HuH-7 (cell line): ENCODE measurements around the gene TNNI3.

Experiments used
- DNase-seq: peaks from one replicate; pipeline ENCODE4 v3.0.0; 2011; ENCODE audit warnings: low spot score

Gene TNNI3

DNA sequence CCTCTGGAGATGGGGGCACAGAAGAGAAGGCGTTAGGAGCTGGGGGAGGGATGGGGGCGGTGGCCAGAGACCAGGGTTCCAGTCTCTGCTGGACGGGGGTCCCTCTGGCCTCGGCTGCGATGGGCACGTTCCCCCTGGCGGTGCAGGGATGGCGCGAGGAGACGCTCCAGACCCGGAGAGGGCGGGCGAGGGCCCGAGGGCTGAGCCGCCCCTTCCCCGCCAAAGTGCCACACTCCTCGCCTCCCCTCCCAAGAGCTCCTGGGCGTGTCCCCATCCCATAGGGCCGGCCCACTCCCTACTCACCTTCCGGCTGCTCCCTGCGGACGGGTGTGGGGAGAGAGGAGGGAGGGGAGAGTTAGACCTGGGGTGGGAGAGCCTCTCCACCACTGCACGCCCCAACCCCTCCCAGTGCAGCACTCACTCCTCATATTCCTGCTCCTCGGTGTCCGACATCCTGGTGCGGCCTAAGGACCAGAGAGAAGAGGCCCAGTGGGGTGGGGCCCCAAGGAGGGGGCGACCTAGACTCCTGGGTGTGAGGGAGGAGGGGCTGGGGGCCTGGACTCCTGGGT, 10.7 kb downstream of the TNNI3 start:
- peak; percentile 88 for DNase-seq

DNA sequence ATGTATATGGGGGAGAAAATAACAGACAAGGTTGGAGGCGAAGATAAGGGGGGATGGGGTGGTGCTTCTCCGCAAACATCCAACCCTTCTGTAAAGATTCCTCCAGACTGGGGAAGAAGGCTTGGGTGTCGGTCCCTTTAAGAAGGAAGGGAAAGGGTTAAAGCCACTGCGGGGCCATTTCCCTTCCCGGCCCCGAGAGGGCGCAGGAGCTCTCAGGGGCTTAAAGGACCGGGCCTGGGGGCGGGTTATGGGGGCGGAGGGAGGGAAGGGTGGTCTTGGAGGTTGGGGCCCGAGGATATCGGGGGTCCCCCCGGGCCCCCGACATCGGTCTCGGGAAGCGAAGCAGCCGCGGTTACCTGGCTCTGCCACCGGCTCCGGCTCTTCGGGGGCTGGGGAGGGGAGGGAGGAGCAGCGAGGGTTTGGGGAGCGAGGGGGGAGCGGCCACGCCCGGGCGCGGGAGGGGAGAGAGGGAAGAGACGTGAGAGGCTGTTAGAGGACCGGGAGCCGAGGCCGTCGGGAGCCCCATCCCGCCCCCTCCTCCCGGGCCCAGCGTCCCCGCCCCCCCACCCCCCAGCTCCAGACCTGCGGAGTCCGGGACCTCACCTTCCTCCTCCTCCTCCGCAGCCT, 11.3 kb downstream of the TNNI3 start:
- DNase-seq, result peak; percentile 78

DNA sequence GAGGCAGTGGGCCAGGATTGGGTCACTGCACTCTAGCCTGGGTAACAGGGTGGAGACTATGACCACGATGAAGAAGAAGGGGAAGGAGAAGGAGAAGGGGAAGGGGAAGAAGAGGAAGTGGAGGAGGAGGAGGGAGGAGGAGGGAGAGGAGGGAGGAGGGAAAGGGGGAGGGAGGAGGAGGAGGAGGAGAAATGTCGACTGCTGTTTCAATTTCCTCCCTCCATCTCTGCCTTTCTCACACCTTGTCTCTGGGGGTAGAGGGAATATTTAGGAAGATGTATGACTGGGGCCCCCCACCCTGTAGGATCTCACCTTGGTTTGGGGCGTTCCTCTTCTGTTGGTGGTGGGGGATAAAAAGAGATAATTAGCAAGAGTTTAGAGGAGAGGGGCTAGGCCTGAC, 12.3 kb downstream of the TNNI3 start:
- no peak for DNase-seq

DNA sequence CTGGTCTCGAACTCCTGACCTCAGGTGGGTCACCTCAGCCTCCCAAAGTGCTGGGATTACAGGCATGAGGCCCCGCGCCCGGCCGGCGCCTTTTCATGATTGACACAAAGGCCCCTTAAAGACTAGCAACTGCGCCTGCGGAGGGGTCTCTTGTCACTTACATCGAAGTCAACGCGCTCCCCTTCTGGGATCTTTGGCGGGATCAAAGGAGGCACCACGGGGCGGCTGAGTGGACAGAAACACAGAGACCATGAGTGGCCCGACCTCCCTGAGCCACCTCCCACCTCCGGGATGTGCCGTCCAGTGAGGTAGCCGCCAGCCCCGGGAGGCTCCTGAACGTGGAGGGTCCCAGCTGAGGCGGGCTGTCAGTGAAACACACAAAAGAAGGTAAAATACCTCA, 15.8 kb downstream of the TNNI3 start:
- DNase-seq, result no peak

DNA sequence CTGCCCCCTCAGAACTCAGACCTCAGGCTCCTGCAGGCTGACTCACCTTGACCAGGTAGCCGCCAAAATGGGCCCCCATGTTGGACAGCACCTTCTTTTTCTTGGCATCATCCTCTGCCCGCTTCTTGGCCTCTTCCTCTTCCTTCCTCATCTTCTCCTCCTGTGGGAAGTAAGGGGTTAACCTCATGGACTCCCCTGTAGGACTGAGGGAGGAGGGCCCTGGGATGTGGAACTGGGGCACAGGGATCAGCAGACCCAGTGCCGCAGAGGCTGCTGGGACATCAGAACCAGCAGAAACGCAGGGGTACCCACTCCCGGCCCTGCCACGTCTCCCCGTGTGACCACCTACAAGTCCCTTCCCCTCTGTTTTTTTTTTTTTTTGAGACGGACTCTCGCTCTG, 19.6 kb downstream of the TNNI3 start:
- DNase-seq, result no peak

DNA sequence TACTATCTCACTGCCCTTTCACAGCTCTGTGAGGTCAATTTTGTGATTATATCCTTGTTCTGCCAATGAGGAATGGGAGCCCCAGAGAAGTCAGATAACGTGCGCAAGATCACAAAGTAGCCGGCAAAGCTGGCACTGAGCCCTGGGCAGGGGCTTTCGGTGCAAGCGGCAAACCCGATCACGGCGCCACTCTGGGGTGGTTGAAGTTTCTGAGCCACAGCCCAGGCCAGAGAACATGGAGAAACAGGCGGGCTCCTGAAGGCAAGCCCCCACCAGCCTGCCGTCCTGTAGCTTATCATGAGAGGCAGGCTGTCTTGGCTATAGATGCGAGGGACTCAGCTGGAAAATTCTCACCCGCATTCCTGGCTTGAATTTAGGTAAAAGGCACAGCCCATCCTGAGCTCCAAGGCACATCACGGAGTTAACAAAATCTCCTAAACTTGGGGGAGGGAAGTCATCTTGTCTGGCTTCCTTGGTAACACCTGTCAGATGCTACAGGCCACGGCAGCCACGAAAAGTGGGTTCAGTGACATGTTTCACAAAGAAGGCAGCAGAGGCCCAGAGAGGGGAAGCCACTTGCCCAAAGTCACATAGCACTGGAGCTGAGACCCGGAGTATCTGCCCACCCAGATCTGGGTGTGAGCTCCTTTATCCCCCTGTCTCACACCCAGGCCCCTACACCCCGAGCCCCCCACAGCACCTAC, 21.0 kb downstream of the TNNI3 start:
- DNase-seq, result no peak

DNA sequence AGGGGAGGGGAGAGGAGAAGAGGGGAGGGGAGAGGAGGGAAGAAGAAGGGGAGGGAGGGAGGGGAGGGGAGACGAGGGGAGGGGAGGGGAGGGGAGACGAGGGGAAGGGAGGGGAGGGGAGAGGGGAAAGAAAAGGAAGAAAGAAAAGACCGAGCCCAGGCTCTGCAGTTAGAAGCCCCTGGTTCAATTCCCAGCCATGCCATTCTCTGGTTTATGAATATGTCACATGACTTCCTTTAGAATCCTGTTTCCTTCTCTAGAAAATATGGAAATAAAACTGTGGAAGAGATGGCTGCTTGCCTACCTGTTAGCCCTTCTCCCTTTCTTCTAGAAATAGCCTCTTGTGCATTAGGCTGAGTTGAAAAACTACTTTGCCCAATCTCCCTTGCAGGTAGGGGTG, 22.8 kb downstream of the TNNI3 start:
- no peak for DNase-seq

DNA sequence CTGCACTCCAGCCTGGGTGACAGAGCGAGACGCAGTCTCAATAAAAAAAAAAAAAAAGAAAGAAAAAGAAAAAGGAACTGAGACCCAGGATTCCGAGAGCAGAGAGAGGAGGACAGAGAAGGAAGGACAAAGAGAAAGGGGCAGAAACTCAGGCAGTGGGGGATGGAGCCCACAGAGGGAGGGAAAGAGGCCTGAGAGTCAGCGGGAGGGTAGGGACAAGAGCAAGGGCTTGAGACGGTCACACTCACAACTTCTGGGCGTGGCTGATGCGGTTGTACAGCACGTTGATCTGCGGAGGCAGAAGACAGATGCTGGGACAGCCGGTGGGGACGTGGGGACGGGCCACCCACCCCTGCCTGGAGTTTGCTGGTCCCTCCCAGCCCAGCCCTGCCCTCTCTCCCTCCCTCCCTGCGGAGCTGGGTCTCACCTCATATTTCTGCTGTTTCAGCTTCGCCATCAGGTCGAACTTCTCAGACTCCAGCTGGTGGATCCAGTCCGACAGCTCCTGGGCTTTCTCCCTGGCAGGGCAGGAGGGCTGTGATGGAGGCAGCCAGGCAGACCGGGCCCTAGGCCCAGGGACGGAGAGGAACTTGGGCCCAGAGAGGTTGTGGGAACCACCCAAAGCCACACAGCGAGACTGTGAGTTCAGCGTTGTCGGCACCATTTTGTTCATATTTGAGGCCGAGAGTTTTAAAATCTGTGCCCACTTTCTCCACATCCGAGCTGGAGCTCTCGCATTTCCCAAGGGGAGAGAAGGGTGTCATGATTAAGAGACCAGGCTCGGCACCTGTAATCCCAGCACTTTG, 23.7 kb downstream of the TNNI3 start:
- no peak for DNase-seq

DNA sequence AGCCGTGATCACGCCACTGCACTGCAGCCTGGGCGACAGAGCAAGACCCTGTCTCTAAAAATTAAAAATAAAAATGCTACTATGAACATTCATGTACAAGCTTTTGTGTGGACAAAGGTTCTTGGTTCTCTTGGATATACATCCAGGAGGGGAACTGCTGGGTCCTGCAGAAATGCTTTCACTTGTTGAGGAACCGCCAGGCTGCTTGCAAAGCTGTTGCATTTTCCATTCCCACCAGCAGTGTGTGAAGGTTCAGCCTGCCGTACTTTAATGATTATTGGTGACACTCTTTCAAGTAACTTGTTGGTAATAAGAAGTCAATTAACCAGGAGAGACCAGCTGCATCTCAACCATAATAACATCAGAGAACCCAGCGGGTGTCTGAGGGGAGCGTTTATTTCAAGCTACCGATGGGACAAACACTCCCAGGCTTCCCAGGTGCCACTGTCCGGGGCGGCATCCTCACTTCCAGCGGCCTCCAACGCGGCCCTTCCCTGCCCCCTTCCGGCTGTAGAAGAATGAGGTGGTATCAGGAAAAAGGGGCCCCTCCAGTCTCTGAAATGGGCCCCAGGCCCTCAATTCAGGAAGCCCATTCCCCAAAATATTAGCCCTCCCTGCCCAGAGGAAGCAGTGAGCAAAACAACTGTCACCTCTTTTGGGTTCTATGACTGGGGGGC, 24.9 kb downstream of the TNNI3 start:
- no peak for DNase-seq

DNA sequence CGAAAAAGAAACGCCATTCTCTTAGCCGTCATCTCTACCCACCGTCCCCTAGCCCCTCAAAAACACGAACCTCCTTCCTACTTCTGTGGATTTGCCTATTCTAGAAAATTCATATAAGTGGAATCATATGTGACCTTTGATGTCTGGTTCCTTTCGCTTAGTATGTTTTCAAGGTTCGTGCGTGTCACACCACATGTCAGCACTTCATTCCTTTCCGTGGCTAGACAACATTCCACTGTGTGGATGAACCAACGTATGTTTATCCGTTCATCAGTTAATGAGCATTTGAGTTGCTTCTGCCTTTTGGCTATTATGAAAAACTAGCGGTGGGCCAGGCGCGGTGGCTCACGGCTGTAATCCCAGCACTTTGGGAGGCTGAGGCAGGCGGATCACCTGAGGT, 26.1 kb downstream of the TNNI3 start:
- no peak for DNase-seq

DNA sequence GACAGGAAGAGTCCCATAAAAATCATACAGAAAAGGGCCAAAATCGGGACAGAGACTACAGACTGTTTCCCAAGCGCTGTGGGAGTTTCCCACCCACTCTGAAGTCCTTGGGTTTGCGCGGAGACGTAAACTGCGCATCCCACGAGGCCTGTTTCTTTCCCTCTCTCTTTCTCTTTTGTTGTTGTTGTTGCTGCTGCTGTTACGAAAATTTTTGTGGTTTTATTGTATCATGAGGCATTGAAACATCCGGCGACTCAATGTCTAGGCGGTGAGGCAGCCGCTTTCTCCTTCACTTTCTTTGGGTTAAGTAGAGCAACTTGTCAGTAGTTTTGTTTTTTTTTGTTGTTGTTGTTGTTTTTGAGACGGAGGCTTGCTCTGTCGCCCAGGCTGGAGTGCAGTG, 38.5 kb downstream of the TNNI3 start:
- no peak for DNase-seq

DNA sequence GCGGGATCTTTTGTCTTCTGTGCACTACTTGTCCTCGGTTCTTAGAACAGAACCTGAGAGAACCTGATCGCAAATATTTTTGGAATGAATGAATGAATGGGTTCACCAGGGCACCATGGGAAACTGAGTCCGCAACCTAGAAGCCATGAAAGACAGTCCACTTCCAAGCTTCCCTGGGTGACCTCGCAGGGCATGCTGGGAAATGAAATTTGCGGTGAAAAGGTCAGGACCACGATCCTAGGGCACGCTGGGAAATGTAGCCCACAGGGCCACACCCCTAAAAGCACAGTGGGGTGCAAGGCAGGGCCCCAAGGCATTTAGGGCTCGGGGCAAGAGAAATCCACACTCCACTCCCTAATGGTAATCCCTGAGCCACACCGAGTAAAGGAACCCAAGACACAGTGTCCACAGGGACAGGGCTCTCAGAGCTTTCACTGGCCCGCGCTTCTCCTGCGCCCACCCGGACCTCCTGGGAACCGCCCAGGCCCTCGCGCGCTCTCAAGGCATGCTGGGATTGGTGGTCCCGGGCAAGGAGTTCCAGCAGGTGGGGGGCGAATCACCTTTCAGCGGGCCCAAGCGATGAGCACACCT, 39.0 kb downstream of the TNNI3 start:
- peak; percentile 78 for DNase-seq

DNA sequence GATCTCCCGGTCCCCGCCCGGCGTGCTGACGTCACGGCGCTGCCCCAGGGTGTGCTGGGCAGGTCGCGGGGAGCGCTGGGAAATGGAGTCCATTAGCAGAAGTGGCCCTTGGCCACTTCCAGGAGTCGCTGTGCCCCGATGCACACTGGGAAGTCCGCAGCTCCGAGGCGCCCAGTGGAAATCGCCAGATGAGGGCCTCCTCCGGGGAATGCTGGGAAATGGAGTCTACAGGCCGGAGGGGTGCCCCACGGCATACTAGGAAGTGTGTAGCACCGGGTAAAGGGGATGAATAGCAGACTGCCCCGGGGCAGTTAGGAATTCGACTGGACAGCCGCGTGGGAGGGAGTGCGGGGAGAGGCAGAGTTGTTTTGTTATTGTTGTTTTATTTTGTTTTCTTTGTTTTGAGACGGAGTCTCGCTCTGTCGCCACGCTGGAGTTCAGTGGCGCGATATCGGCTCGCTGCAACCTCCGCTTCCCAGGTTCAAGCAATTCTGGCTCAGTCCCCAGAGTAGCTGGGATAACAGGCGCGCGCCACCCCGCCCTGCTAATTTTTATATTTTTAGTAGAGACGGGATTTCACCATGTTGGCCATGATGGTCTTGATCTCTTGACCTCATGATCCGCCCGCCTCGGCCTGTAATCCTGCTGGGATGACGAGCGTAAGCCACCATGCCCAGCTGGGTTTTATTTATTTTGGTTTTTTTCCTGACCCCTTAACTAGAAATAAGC, 39.7 kb downstream of the TNNI3 start:
- DNase-seq, result peak; percentile 98

DNA sequence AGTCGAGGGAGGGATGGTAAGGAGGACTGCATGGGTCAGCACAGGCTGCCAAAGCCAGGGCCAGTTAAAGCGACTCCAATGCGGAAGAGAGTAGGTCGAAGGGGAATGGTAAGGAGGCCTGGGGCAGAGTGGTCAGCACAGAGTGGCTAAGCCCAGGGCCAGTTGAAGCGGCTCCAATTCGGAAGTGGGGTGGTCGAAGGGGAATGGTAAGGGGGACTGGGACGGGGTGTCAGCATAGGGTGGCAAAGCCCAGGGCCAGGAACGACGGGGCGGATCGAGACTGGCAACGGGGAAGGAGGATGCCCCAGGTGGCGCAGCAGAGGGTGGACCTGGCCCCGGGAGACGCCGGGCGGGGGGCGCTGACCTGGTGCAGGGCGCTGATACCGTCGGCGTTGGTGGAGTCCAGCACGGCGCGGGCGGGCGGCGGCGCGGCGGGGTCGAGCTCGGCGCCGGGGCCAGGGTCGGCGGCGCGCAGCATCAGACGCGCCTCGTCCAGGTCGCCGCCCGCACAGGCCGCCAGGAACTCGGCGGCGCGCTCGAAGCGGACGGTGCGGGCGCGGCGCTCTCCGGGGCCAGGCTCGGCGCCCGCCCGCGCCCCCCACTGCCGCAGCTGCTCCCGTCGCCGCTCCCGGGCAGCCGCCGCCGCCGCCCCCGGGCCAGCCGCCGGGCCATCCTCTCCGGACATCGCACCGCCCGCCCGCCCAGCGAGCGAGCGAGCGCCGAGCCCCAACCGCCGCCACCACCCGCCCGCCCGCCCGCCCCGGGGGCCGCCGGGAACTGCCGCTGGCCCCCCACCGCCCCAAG, 40.5 kb downstream of the TNNI3 start, which contains the start of gene PPP1R12C:
Gene PPP1R12C (minus strand): TSS at position 779 of the 804 bp plus-strand sequence. CDS start 94 bp downstream, at position 685.
- DNase-seq, result no peak

DNA sequence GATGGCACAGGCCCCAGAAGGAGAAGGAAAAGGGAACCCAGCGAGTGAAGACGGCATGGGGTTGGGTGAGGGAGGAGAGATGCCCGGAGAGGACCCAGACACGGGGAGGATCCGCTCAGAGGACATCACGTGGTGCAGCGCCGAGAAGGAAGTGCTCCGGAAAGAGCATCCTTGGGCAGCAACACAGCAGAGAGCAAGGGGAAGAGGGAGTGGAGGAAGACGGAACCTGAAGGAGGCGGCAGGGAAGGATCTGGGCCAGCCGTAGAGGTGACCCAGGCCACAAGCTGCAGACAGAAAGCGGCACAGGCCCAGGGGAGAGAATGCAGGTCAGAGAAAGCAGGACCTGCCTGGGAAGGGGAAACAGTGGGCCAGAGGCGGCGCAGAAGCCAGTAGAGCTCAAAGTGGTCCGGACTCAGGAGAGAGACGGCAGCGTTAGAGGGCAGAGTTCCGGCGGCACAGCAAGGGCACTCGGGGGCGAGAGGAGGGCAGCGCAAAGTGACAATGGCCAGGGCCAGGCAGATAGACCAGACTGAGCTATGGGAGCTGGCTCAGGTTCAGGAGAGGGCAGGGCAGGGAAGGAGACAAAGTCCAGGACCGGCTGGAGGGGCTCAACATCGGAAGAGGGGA, 41.2 kb downstream of the TNNI3 start:
- DNase-seq, result no peak

DNA sequence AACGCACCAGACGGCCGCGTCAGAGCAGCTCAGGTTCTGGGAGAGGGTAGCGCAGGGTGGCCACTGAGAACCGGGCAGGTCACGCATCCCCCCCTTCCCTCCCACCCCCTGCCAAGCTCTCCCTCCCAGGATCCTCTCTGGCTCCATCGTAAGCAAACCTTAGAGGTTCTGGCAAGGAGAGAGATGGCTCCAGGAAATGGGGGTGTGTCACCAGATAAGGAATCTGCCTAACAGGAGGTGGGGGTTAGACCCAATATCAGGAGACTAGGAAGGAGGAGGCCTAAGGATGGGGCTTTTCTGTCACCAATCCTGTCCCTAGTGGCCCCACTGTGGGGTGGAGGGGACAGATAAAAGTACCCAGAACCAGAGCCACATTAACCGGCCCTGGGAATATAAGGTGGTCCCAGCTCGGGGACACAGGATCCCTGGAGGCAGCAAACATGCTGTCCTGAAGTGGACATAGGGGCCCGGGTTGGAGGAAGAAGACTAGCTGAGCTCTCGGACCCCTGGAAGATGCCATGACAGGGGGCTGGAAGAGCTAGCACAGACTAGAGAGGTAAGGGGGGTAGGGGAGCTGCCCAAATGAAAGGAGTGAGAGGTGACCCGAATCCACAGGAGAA, 42.0 kb downstream of the TNNI3 start:
- DNase-seq, result no peak

DNA sequence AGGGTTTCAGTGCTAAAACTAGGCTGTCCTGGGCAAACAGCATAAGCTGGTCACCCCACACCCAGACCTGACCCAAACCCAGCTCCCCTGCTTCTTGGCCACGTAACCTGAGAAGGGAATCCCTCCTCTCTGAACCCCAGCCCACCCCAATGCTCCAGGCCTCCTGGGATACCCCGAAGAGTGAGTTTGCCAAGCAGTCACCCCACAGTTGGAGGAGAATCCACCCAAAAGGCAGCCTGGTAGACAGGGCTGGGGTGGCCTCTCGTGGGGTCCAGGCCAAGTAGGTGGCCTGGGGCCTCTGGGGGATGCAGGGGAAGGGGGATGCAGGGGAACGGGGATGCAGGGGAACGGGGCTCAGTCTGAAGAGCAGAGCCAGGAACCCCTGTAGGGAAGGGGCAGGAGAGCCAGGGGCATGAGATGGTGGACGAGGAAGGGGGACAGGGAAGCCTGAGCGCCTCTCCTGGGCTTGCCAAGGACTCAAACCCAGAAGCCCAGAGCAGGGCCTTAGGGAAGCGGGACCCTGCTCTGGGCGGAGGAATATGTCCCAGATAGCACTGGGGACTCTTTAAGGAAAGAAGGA, 42.9 kb downstream of the TNNI3 start:
- no peak for DNase-seq

DNA sequence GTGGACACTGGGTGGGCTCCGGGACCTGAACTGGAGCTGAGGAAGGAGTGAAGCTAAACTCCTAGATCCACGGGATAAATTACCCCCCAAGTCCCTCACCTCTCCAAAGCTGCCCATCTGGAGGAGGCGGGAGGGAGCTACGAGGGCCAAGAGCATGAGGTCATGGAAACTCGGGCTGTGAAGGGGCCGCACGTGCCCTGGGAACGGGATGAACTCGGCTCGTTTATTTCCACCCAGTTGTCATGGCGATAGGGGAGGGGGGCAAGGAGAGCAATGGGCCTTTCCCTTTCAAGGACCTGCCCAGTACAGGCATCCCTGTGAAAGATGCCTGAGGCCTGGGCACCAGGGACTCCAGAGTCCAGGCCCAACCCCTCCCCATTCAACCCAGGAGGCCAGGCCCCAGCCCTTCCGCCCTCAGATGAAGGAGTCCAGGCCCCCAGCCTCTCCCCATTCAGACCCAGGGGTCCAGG, 43.9 kb downstream of the TNNI3 start:
- DNase-seq, result no peak
